ENCODE data around the gene PITRM1. TPM values are rescaled to one million over a fixed set of nuclear protein-coding genes. Genes with fewer than 3 reads are reported as not detected.

Gene PITRM1
- total RNA-seq, 1 experiment from 2014 or later = 40.7 TPM

- DNase-seq (ENCODE audit: low spot score) = no peak
- TF ChIP-seq ZNF232 (CRISPR knock-in tag; IDR thresholded peaks at IDR 0.05) (no peak), SP1 (CRISPR knock-in tag; conservative IDR thresholded peaks at IDR 0.05) (no peak), ZBTB21 (CRISPR knock-in tag; IDR thresholded peaks at IDR 0.05; ENCODE audit: borderline replicate concordance) (no peak), IRF2 (CRISPR knock-in tag; IDR thresholded peaks at IDR 0.05; ENCODE audit: borderline replicate concordance, low read depth) (no peak), ATF1 (CRISPR knock-in tag; IDR thresholded peaks at IDR 0.05) (no peak), NR3C1 (CRISPR knock-in tag; conservative IDR thresholded peaks at IDR 0.05; ENCODE audit: low read depth) (no peak), PRRX2 (CRISPR knock-in tag; IDR thresholded peaks at IDR 0.05) (no peak), TEAD4 (CRISPR knock-in tag; IDR thresholded peaks at IDR 0.05) (no peak), ZBTB43 (CRISPR knock-in tag; IDR thresholded peaks at IDR 0.05) (no peak), E2F1 (CRISPR knock-in tag; IDR thresholded peaks at IDR 0.05) (no peak), FOXP4 (CRISPR knock-in tag; IDR thresholded peaks at IDR 0.05) (no peak), CREM (CRISPR knock-in tag; IDR thresholded peaks at IDR 0.05) (no peak), MXD4 (CRISPR knock-in tag; IDR thresholded peaks at IDR 0.05; ENCODE audit: borderline replicate concordance) (no peak), ZNF425 (CRISPR knock-in tag; conservative IDR thresholded peaks at IDR 0.05) (no peak), NFE2L1 (CRISPR knock-in tag; IDR thresholded peaks at IDR 0.05) (no peak), HMGXB4 (CRISPR knock-in tag; IDR thresholded peaks at IDR 0.05) (no peak), ZNF138 (CRISPR knock-in tag; conservative IDR thresholded peaks at IDR 0.05) (no peak), ZNF317 (CRISPR knock-in tag; IDR thresholded peaks at IDR 0.05; ENCODE audit: borderline replicate concordance, low read depth) (no peak), SOX15 (CRISPR knock-in tag; IDR thresholded peaks at IDR 0.05) (no peak), TCF7 (CRISPR knock-in tag; IDR thresholded peaks at IDR 0.05; ENCODE audit: low read depth) (no peak)
- Mint-ChIP-seq H3K36me3 (no peaks in the 10 kb centered on the region), H3K4me3 (no peak overlapping the region), H3K4me1 (peaks cover 20% of the 10 kb centered on the region), H3K27ac (no peak overlapping the region), H3K9me3 (no peaks in the 10 kb centered on the region), H3K27me3 (ENCODE audit: low read depth) (peaks cover 11% of the 10 kb centered on the region)
- ChIA-PET POLR2A (no interaction called here), CTCF (interaction anchor here (0.9 to 2.3 kb wide), 8 partner anchors 10 to 972 kb away, joined by 3 to 7 read pairs (median 3); partner anchors contain the start of gene PITRM1)
- peak; percentile 5 for ATAC-seq
Observed at GRCh38 chr10:3196958-3197347, 24.4 kb upstream of the PITRM1 start.
